Heart right ventricle (tissue), 16 donors: ENCODE results near the gene PARP11. TPM values are rescaled to one million over a fixed set of nuclear protein-coding genes. Genes with fewer than 3 reads are reported as not detected.

Source experiments
- ATAC-seq, 8 donors: fragments of 200-7000 bp; cut with Tn5 transposase; one replicate each; pipeline ENCODE4 v1.9.1; 2020; ENCODE audit warnings: mild to moderate bottlenecking in 8 of 8, moderate library complexity in 8 of 8, moderate number of reproducible peaks in 1 of 8
- DNase-seq, 2 donors: peaks; one replicate each; pipeline ENCODE4 v3.0.0-alpha.2; 2020
- H3K27ac ChIP-seq, 10 donors: fragments of 200-600 bp; sonication (generic) in 2 of 10; one replicate each; pipeline versions ENCODE4 v1.5.0 to v1.8.0; 2020 to 2022; ENCODE audit warnings: mild to moderate bottlenecking in 3 of 10
- H3K27me3 ChIP-seq, 7 donors: fragments of 200-600 bp; one replicate each; pipeline ENCODE4 v1.8.0; 2021 to 2022; ENCODE audit warnings: mild to moderate bottlenecking in 2 of 7
- H3K36me3 ChIP-seq, 9 donors: fragments of 200-600 bp; sonication (generic) in 1 of 9; one replicate each; pipeline versions ENCODE4 v1.5.0 to v1.8.0; 2020 to 2022; ENCODE audit warnings: mild to moderate bottlenecking in 2 of 9
- H3K4me1 ChIP-seq, 9 donors: fragments of 200-600 bp; sonication (generic) in 1 of 9; one replicate each; pipeline versions ENCODE4 v1.5.0 to v1.8.0; 2020 to 2022; ENCODE audit warnings: mild to moderate bottlenecking in 4 of 9
- H3K4me3 ChIP-seq, 10 donors: fragments of 200-600 bp; sonication (generic) in 2 of 10; one replicate each; pipeline versions ENCODE4 v1.5.0 to v1.8.0; 2020 to 2022; ENCODE audit warnings: mild to moderate bottlenecking in 7 of 10, moderate library complexity in 2 of 10
- H3K9me3 ChIP-seq, 11 donors: fragments of 200-600 bp in 10 of 11; sonication (generic) in 2 of 11; one replicate each; pipeline versions ENCODE4 v1.5.0 to v1.8.0; 2013 to 2022; ENCODE audit warnings: mild to moderate bottlenecking in 2 of 11, control low read depth in 1 of 11, moderate library complexity in 1 of 11
- WGBS, 2 donors: extraction: QIAGEN DNeasy Blood & Tissue Kit; methylation state at CpG; one replicate each; pipeline ENCODE4 v1.1.7; 2013; ENCODE audit warnings: inconsistent platforms in 1 of 2; 5-methylcytosine and 5-hydroxymethylcytosine counted together
- intact Hi-C, 10 donors: fragments of 100-400 bp; cut with DNase I; formaldehyde crosslinking; loops; one replicate each; pipeline versions ENCODE4 v1.11.1 to v1.14.2; 2022
- polyA plus RNA-seq, 2 donors: library from polyadenylated mRNA; stranded (reverse); fragments of 200-250 nt; gene quantifications; one replicate each; pipeline ENCODE4 v1.2.3, GENCODE V29; 2013
- total RNA-seq, 10 donors: library from RNA; stranded (reverse); fragmentation: NEBNext Ultra II Directional in 3 of 10; extraction: Animal tissue kit (Norgen Biotek cat#: 25700) in 3 of 10; gene quantifications; one replicate each; pipeline versions ENCODE4 v1.2.1 to v1.2.4, GENCODE V29; 2021 to 2023
- TF ChIP-seq, protein P1 (sequence below), 9 donors: fragments of 200-600 bp; sonication (generic) in 2 of 9; IDR thresholded peaks; one replicate each; pipeline versions ENCODE4 v1.5.0 to v1.8.0; 2021 to 2022; ENCODE audit warnings: antibody characterized with exemption in 9 of 9, mild to moderate bottlenecking in 5 of 9, moderate library complexity in 1 of 9
- donor health status: Arrhythmogenic right ventricular cardiomyopathy.
- donor health status: ischemic (EF 13 %, LVEDD 7.1; RV severe dilation, severe dysfunction).
- donor health status: healthy with polysubstance abuse.
- donor health status: DM: no; HTN: yes; CAD: no.
- donor health status: DM: no; HTN: no; CAD: no.
- donor health status: ischemic (EF 25% LVEDD 6.9; RV normal size, moderate dysfunction).
- donor health status: ischemic (EF 25% LVEDD 5.7; RV mildly dilated, moderate dysfunction).
- donor health status: healthy.
- donor health status: DM: yes; HTN: yes; CAD: no.
- donor health status: Ischemic cardiomyopathy.
- donor health status: ischemic (EF 35%, LVEDD 5.7; RV mildly dilated, moderate dysfunction).
- donor health status: nonischemic (EF 11% LVEDD 7.7; RV severe dilation, severe dysfunction).
- donor health status: DM: yes; HTN: yes; CAD: no.
- donor health status: PGD.
- donor health status: ischemic (EF 29% LVEDD 5.4; RV normal size, mild dysfunction).
- donor health status: nonischemic (EF 23%, LVEDD 6.1; RV moderate dilation, normal function).

PARP11 gene
- total and polyA plus RNA-seq, 12 donors: 1.5 to 7.5 (median 5.0) TPM

- DNase-seq: no peak
- H3K4me3 ChIP-seq: no peak overlapping the region
- H3K4me1 ChIP-seq: peaks cover 0 to 4% (median 0%) of the 10 kb centered on the region in 9 donors
- H3K9me3 ChIP-seq: peaks cover 0 to 9% (median 0%) of the 10 kb centered on the region in 11 donors
- TF ChIP-seq, protein P1, sequence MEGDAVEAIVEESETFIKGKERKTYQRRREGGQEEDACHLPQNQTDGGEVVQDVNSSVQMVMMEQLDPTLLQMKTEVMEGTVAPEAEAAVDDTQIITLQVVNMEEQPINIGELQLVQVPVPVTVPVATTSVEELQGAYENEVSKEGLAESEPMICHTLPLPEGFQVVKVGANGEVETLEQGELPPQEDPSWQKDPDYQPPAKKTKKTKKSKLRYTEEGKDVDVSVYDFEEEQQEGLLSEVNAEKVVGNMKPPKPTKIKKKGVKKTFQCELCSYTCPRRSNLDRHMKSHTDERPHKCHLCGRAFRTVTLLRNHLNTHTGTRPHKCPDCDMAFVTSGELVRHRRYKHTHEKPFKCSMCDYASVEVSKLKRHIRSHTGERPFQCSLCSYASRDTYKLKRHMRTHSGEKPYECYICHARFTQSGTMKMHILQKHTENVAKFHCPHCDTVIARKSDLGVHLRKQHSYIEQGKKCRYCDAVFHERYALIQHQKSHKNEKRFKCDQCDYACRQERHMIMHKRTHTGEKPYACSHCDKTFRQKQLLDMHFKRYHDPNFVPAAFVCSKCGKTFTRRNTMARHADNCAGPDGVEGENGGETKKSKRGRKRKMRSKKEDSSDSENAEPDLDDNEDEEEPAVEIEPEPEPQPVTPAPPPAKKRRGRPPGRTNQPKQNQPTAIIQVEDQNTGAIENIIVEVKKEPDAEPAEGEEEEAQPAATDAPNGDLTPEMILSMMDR (IDR thresholded peaks at IDR 0.05): no peak
- H3K27ac ChIP-seq: no peak overlapping the region
- WGBS, 2 donors: 87 to 97% methylated on average over 2 of the region's 2 CpGs
- intact Hi-C loops: no loop called here
- no peak for ATAC-seq
- H3K27me3 ChIP-seq: no peaks in the 10 kb centered on the region
- no peaks in the 10 kb centered on the region for H3K36me3 ChIP-seq
These were observed 82.6 kb downstream of the PARP11 start for GRCh38 chr12:3790642-3791041.

GRCh38 chr12:3789838-3790237 lies 83.4 kb downstream of the PARP11 start:
- no peak overlapping the region for H3K27ac ChIP-seq
- H3K4me1 ChIP-seq: peaks cover 0 to 4% (median 0%) of the 10 kb centered on the region in 9 donors
- H3K4me3 ChIP-seq: no peak overlapping the region
- TF ChIP-seq, protein P1 (IDR thresholded peaks at IDR 0.05): no peak
- 95 to 98% methylated on average over 1 of the region's 1 CpG for WGBS, 2 donors
- ATAC-seq: no peak
- H3K36me3 ChIP-seq: no peaks in the 10 kb centered on the region
- no peaks in the 10 kb centered on the region for H3K27me3 ChIP-seq
- no peak for DNase-seq
- peaks cover 0 to 9% (median 0%) of the 10 kb centered on the region in 11 donors for H3K9me3 ChIP-seq
- intact Hi-C loops: no loop called here

DNA sequence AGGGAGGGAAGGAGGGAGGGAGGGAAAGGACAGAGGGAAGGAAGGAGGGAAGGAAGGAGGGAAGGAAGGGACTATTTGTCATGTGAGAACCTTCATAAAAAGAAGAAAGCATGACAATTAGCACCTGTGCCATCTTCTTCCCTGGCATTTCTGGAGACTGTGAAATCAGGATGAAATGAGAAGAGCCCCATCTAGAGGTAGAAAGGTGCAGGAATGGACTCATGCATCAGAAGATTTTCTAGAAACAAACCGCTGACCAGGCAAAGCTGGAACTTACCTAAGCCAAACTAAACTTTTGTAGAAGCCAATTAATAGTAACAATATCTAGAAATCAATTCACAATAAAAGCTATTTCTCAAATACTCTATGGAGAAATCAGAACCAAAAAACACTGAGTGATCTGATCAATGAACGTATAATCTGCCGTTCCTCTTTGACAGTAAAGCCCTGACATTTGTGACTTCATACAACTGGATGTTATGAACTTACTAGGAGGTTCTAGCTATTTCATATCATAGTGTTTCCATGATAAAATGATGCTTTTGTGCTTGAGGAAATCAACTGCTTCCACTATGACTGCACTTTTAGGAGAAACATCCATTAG lies 95.9 kb downstream of the PARP11 start:
- no peaks in the 10 kb centered on the region for H3K36me3 ChIP-seq

DNA sequence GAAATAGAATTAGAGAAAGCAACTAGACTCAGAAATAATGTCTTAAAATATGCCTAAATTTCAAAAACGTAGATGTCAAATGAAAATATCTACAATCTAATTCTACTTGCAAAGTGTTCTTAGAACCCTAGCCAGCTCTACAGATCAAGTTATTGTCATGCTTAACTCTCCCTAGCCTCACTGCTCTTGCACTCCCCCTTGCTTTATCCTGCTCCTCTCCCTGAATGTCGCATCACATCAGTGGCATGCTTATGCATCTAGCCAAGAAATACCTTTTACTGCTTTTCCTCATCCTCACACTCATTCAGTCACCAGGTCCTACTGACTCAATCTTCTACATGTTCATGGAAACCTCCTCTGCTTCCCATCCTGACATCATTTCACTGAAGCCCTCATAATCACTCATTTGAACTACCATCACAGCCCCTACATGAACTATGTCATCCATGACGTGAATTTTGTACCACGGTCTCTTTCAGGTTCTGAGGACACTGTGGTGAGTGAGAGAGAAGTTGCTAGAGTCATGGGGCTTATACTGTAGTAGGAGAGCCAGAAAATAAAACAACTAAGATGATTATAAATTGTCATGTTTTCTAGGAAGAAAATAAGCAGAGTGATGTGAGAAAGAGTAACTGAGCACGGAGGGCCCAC lies 97.7 kb downstream of the PARP11 start:
- 86 to 88% methylated on average over 5 of the region's 5 CpGs for WGBS, 2 donors
- intact Hi-C loops: loop anchor here (2.0 to 10.0 kb wide), 10 partner anchors 91 to 475 kb away; no protein-coding TSS in a partner anchor
- H3K4me3 ChIP-seq: no peak overlapping the region
- DNase-seq (no peak), ATAC-seq (no peak)
- H3K4me1 ChIP-seq: peaks cover 0 to 24% (median 6%) of the 10 kb centered on the region in 9 donors
- H3K9me3 ChIP-seq: no peaks in the 10 kb centered on the region
- no peaks in the 10 kb centered on the region for H3K36me3 ChIP-seq
- H3K27ac ChIP-seq: no peak overlapping the region
- no peaks in the 10 kb centered on the region for H3K27me3 ChIP-seq
- TF ChIP-seq, protein P1 (IDR thresholded peaks at IDR 0.05): no peak

More for the DNA sequence above, 95.9 kb downstream of the PARP11 start:
- TF ChIP-seq, protein P1 (IDR thresholded peaks at IDR 0.05): peak in 8 of 9 donors; percentile 31 to 80 (median 74)
- 63 to 67% methylated on average over 3 of the region's 3 CpGs for WGBS, 2 donors
- DNase-seq (peak in 1 of 2 donors; percentile 29), ATAC-seq (peak in 6 of 8 donors; percentile 58 to 82 (median 66))
- H3K9me3 ChIP-seq: no peaks in the 10 kb centered on the region
- intact Hi-C loops: loop anchor here (1.0 to 10.0 kb wide), 11 partner anchors 93 to 477 kb away; no protein-coding TSS in a partner anchor
- no peak overlapping the region for H3K27ac ChIP-seq
- no peaks in the 10 kb centered on the region for H3K27me3 ChIP-seq
- no peak overlapping the region for H3K4me3 ChIP-seq
- peaks cover 0 to 14% (median under 1%) of the 10 kb centered on the region in 9 donors for H3K4me1 ChIP-seq
